GM21447 (cell line): Measurements from ENCODE around the gene ZEB2.

ENCODE experiments used
- ATAC-seq: cut with Tn5 transposase; IDR thresholded peaks from one replicate; pipeline ENCODE4 v1.9.1; 2021; ENCODE audit not compliant: unreplicated experiment

The ZEB2 gene

DNA sequence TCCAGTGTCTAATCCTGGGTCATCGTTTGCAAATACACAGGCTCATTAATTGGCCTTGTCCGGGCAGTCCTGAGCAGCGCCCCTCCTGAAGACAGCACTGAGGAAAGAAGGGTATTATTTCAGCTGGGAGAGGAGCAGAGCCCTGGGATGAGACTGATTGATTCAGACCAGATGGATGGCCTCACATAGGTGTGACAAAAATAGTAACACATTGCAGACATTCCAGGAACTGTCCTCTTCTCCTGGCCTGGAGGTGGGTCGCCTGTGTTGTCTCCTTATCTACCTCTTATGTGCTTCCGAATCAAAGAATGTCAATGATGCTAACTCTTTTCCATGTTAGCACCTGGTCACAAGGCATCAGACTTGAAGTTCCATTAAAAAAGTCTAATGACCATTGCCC lies 45.9 kb downstream of the ZEB2 start:
- no peak for ATAC-seq

DNA sequence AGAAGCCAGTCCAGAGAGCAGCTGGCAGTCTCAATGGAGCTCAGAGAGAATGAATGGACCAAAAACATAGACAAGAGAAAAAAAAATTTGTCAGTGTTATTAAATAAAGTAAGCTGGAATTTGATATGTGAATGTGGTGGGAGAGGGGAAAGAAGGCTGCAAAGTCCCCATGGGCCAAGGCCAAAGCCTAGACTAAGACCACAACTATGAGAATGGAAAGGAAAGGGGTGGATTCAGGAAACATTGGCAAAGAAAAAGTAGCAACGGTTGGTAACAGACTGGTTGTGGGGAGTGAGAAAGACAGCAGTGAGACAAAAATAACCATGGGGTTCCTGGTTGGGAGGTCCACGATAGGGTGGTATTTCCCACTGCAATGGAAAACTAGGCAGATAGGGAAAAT lies 47.0 kb downstream of the ZEB2 start:
- ATAC-seq: no peak

DNA sequence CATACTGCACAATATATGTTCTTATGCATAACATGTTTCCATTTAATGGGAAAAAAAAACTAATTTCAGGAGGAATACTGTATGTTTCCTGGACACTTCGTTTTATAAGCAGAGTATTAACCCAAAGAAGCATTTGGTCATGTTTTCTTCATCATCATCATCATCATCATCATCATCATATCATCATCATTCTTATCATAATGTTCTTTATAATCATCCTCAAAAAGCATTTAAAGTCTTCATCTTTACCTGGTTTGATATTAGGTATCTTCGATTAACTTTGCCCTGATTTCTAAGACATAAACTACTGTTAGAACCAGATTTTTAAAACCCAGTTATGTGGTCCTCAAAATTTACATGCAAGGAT lies 47.9 kb downstream of the ZEB2 start:
- no peak for ATAC-seq

DNA sequence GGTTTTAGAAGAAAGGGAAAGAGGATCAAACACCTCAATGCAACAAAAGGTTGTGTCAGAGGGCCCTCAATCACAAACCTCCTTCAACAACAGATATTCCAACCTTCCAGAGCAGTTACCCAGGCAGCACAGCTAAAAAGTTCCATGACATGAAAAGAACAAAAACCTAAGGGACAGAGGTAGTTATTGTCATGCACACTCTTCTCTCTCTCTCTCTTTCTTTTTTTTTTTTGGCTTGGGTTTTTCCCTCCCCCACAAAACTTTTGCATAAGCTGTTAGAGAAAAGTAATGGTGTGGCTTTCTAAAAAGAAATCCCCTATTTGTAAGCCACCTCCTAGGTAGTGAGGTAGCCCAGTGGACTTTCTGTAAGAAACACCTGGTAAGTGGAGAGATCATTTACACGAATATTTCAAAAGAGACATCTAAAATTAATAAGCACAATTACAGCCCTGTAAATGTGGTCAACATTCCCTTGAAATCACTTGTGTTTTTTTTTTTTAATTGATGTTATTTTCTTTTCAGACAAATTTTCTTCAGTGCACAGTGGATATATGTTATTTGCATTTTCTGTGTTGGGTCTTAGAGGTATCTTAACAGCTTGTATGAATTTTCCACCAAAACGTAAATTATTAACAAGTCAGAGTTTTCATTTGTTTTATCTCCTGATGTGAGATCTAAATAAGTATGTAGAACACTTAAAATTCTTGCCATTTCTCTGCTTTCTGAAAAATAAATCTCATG lies 48.4 kb downstream of the ZEB2 start:
- ATAC-seq: peak; percentile 76

DNA sequence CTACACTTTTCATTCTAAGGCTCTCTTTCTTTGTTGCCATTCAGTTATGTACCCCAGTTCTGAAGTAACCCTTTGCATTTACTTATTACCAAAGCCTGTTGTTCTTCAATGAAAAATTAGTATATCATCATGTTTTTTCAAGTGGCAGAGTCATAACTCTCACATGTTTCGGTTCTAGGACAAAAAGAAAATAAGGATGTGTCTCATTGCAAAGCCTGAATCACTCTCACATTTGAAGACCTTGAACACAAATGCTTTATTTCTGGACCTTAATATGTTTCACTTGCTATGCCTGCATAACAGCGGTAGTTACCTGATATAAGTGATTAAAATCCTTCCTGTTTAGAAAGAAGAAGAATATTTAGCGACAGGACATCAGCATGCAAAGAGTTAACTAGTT lies 49.1 kb downstream of the ZEB2 start:
- no peak for ATAC-seq

DNA sequence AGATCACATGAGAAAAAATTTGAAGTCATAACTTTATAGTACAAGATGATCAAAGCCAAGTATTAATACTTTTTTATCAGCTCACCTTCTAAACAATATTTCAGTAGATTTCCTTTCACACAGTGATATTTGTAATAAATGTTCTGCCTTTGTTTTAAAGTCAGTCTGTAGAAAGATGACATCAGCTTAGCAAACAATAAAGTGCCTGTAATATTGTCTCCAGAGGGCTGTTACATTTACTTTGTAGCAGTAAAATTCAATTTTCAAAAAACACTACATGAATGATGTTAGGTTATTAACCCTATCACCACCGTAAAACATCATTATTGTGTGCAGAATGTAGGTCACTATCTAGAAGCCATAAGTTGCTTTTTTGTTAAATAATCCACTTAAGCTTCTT lies 49.6 kb downstream of the ZEB2 start:
- no peak for ATAC-seq

DNA sequence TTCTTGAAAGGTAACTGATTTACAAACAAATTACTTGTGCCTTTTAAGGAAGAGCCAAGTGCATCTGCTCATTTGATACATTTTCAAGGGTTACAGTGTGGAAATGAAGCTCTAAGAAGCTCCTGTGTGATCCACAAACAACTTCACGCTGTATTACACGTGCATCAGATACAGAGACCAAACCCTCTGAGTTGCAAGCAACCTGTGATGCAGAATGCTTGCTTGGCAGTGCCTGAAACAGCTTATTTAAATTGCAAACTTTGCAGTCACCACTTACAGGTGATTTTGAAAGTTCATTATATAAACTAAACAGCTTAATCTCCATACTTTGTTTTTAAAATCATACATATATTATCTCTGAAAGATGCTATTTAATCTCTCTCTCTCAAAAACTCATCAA lies 50.1 kb downstream of the ZEB2 start:
- no peak for ATAC-seq

DNA sequence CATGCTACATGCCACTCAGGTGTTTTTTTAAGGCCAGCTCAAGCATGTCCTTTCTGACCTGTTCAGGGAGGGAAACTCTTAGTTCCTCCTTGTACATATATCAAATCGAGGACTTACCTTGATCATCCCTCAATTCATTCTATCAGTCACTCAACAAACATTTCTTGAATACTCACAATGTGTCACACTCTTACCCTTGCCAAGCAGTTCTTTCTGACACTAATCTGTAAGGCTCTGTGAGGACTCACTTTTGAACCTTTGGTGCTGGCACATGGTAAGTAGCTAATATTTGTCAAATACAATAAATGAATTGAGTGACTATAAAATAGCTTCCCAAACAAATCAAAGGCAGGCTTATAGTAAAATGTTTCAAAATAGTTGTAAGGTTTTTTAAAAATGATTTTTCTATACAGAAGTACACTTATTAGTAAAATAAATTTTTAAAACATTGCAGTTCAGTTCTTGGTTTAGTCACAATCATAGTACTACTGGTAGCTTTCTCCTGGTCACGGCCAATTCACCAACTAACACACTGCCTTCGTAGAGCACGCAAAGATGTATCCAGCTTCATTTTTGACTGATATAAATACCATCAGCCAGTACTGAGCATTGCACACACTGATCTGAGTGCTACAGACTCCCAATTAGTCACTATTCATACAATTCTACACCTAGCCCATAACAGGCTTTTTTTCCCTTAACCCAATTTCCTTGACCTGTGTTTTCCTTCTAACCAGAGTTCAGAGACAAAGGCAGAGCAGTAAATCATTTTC lies 50.9 kb downstream of the ZEB2 start:
- no peak for ATAC-seq

DNA sequence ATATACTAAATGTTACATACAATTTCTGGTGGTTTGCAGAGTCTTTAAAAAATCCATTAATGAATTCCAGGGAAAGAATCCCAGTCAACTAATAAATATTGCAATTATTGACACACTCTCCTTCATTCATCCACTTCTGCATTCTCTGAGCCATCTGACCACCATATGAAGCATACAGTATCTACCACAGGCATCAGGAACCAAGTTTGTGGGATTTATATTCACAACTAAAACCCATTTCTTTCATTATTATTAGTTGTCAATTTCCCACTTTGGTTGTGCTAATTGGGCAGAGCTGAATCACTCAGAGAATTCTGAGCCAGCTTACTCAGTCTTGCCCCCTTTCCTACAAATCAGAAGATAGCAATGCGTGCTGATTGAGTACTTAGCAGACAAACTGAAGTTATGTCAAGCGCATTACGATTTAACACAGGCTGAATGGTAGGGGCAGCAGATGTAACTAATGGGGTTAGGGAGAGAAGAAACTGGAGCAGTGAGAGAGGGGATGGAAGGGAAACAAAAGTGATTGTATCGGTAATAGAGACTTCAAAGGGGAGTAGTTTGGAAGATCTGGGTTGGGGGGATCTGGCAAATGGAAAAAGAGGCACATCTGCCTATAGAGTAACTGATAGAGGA lies 52.3 kb downstream of the ZEB2 start:
- no peak for ATAC-seq

DNA sequence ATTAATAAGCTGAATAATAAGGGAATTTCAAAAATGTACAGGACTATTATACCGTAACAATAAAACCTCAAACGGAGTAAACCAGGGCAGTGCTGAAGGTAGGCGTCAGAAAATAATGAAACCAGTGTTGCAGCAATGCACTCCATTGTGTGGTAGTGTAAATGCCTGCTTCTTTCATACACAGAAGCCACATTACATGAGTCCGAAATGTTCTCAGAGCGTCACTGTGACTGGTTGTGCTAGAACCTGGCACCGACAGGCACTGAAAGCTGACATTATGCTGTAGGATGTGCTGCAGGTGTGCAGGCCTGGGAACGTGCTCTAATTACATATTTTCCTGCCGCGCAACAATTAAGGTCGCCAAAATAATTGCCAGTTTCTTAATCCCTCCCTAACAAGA lies 53.3 kb downstream of the ZEB2 start:
- no peak for ATAC-seq

DNA sequence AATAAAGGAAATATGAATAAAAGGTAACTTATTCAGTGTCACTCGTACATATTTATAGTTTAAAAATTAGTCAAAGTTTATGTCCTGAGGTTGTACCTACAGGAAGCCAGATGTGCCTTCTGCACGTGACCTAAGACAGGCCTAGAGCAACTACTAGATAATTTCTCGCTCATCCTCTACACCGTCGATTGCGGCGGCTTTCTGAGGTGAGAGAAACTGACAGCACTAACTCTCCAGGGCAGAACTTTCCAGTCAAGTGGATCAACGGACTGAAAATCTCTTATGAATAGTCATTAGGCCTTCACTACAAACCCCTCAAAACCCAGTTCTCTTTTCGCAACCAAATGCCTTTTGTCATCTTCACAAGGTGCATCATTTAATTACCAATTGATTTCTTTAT lies 54.2 kb downstream of the ZEB2 start:
- no peak for ATAC-seq

DNA sequence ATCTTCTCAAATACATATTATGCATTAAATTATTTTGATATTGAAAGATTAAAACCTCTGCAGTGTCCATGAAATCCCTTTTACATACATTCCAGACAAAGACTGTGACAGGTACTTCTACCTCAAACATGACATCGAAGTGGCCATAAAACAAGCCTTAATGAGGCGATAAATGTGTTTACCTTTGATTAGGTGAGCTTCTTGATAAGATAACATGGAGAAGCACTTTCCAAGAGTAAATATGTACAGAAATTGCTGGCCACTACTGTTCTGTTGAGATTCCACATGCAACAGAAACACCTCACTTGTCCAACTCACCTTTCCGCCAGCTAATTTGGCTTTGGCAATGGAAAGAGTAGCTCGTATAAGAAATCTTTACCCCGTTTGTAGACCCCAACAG lies 55.2 kb downstream of the ZEB2 start:
- no peak for ATAC-seq

DNA sequence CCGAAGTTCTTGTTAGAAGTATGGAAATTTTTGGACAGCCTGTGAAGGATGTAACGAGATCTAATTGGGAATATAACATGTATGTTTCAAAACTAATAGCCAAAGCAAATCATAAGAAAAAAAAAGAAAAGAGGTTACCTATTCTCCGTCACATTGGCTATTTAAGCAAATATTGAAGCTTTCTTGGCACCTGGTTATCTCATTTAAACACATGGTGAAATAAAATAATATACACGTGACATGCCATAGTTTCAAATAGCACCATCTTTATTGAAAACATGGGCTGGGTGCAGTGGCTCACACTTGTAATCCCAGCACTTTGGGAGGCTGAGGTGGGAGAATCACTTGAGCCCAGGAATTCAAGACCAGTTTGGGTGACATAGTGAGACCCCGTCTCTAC lies 56.7 kb downstream of the ZEB2 start:
- ATAC-seq: no peak

DNA sequence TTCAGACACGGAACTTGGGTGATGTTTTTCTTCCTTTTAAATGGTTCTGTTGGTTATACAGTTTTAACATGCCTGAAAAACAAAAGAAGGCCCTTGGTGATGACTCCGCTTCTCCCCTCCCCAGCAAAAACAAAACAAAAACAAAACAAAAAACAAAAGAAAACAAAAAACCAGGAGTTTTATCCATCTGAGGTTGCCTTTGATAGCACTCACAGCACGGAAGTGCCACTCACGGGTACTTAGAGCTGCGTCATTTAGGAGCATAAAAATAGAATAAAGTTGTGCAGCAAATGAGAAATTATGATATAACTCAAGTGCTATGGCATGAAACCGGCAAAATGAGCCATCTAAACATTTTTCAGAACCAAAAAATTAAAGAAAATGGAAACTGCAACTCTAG lies 57.7 kb downstream of the ZEB2 start:
- ATAC-seq: no peak

DNA sequence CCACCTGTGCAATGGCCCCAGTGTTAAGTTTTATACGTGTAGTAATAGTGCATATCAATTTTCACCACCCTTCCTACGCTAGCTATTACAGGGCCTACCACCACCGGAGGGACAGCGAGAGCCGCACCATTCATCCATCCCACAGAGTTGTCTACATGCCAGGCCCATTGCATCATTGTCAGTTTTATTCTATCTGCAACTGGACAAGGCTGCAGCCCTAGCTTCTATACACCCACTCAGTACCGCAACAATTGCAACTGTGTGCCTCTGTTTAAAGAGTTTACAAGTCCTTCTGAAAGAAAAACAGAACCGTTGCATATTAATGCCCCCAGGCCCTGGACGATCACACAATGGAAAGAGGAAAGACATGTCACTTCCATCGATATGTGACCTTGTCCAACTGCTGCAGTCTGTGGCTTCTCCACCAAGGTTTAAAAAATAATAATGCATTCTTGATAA lies 58.6 kb downstream of the ZEB2 start:
- ATAC-seq: no peak

DNA sequence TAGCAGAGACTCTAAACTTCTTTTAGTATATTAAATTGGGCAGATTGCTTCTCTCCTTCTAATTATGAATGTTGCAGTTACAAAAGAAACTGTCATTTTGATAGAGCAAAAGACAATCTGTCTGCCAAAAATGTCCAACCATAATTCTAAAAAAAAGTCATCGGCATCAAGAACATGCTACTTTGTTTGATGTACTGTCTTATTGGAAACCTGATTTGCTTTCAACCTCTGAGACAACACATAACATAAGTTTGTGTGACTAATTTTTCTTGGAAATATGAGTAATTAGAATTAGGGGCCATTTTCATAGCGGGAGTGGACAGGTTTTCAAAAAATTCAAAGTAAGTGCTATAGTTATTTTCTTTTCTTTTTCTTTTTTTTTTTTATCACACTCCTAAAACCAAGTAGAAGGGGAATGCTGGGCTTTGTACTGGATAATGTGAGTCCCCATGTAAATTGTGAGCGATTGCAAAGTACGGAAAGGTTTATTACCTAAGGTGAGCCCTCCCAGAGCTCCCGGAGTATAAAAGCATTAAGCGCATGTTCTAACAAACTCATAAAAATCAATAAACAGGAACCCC lies 59.1 kb downstream of the ZEB2 start:
- no peak for ATAC-seq

DNA sequence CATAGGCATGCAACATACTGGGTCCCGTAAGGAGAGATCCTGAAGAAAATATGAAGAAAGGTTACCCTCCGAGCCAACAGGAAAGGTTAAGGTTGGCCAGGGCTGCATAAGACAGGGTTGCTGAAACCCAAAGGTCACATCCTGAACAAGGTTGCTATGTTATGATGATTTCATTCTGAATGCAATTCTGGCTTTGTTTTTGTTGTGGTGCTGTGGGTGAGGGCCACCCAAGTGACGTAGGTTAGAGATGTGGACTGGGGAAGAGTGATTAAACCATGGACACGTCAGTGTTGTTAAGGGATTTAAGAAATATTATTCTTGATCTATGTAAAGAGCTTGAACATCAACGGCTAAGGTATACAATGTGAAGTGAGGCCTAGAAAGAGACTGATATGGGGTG lies 60.0 kb downstream of the ZEB2 start:
- ATAC-seq: no peak

DNA sequence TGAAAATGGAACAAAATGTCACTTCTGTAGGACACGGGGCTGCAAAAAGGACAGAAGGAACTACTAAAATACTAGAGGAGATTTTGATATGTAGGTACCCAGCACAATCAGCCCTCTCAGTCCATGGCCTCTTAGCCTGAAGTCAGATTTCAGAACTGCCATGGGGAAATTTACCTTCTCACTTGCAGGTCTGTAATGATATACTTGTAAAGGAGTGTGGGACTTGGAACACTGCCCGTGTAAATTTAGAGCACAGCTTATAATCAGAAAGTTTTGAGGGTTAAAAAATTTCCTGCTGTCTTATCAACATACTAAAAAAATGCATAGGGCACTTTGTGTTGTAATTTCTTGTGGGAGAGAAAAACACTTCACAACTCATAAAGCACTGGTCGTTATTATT lies 60.6 kb downstream of the ZEB2 start:
- ATAC-seq: no peak

DNA sequence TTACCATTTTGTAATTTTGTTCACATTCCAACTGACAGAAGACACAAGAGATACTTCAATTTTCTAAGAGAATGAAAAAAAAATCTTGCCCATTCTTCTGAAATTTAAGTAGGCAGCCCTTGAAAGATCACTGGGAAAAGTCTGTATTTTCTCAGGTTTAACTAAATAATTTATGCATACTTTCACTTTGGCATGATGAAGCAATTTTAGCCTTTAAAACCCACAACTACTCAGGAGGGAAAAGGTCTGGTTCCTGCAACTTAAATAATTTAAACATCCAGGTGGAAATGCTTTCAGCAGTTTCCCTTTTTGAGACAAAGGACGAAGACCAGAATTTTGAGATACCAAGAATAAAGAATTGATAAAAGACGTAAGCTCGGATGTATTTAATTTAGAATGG lies 61.4 kb downstream of the ZEB2 start:
- ATAC-seq: no peak

DNA sequence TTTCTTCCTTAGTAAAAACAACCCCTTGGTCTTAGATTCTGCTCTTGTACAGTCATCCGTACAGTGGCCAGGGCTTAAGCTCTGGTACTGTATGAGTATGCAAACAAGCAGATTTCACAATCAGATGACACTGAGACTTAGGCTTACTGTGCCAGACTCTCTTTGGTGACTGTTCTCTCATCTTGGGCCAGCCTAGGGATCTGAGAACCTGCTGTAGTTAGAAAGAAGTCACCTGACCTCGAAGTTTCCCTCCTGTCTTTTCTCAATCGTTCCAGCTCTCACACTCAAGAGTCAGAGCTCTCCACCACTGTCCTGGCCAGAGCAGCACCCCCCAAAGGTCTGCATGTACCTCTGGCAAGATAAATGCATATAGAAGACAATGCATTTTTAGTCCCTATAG lies 63.2 kb downstream of the ZEB2 start:
- no peak for ATAC-seq

DNA sequence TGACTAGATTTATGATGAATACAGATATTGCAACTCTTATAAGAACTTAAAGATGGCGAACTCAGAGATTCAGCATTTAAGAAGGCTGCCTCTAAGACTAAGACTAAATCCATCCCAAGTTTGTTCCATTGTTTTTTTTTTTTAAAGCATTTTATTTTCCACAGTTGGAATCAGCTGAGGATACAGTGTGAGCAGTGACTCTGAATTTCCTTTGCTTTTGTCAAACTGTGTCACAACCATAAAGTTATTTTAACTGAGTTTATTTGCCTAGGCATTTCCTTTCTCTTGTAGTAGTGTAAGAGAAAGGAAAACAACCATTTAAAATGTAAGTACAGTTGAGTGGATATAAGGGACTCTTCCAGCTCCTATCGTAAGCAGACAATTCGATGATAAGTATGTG lies 63.9 kb downstream of the ZEB2 start:
- ATAC-seq: no peak
